C4-2B (cell line): ENCODE results near the gene RAB4A.

Experiments
- ZFX ChIP-seq: fragments of 450-650 bp; IDR thresholded peaks from 2 replicates; pipeline ENCODE4 v1.6.1; 2017
- TF ChIP-seq, protein P1 (sequence below): fragments of 450-650 bp; conservative IDR thresholded peaks from 2 replicates; pipeline ENCODE4 v1.5.1; 2017; ENCODE audit warnings: mild to moderate bottlenecking

DNA sequence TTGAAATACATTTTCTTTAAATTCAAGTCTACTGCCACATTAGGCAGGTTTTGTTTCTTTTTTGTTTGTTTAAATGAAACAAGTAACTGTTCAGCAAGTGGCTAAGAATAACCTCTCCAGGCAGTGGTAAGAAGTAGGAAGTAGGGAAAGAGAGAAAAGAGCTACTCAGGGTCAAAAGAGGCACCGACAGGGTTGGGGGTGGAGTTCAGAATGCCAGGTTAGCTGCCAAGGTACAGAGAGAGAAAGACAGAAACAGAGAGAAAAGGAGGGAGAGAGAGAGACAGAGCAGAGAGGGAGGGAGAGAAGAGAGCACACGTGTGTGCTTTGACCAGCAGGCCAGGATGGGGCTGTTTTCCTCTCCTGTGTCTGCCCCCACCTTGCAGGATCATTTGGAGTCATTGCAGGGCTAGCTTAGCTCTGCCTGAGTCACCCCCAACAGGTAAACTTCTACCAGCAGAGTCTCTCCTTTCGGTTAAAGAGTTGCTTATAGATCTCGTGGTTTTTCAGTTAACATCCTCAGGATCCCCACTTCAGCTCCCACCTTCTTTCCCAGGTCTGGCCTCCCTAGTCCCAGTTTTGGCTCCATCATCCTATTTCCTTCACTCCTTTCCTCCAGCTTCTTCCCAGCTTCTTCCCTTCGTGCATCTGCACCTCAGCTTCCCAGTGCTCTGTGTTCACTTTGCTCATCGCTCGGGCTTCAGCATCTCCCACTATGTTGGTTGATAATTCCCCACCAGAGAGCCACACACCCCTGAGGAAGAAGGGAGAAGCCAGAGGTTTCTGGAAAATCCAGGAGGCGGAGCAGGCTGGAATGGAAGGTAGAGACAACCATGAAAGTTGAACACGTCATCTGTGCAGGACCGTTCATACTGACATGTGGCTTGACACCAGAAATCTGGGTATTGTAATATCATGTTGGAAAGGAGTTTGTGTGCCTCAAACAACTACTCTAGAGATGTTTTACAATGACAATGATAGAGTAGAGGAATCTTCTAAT is 21.8 kb upstream of the RAB4A start:
- TF ChIP-seq, protein P1, sequence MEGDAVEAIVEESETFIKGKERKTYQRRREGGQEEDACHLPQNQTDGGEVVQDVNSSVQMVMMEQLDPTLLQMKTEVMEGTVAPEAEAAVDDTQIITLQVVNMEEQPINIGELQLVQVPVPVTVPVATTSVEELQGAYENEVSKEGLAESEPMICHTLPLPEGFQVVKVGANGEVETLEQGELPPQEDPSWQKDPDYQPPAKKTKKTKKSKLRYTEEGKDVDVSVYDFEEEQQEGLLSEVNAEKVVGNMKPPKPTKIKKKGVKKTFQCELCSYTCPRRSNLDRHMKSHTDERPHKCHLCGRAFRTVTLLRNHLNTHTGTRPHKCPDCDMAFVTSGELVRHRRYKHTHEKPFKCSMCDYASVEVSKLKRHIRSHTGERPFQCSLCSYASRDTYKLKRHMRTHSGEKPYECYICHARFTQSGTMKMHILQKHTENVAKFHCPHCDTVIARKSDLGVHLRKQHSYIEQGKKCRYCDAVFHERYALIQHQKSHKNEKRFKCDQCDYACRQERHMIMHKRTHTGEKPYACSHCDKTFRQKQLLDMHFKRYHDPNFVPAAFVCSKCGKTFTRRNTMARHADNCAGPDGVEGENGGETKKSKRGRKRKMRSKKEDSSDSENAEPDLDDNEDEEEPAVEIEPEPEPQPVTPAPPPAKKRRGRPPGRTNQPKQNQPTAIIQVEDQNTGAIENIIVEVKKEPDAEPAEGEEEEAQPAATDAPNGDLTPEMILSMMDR = no peak
- TF ChIP-seq ZFX = no peak
